HUES6 (cell line): ENCODE measurements around the gene ELMO2.

ENCODE experiments used
- H3K27ac ChIP-seq: 2 replicates; pipeline ENCODE4 v1.7.0; 2013; ENCODE audit warnings: low read depth, mild to moderate bottlenecking, low read length, inconsistent platforms
- H3K27me3 ChIP-seq: 2 replicates; pipeline ENCODE4 v1.6.1; 2013; ENCODE audit warnings: low read length; ENCODE audit not compliant: control insufficient read depth, insufficient read depth
- H3K36me3 ChIP-seq: 2 replicates; pipeline ENCODE4 v1.6.1; 2013; ENCODE audit warnings: low read length; ENCODE audit not compliant: control insufficient read depth, insufficient read depth
- H3K4me1 ChIP-seq: 2 replicates; pipeline ENCODE4 v1.6.1; 2013; ENCODE audit warnings: low read length; ENCODE audit not compliant: control insufficient read depth, insufficient read depth
- H3K4me3 ChIP-seq: 2 replicates; pipeline ENCODE4 v1.5.1; 2013; ENCODE audit warnings: low read depth, low read length
- H3K9ac ChIP-seq: one replicate; pipeline ENCODE4 v1.6.1; 2013; ENCODE audit warnings: mild to moderate bottlenecking, low read length
- H3K9me3 ChIP-seq: 2 replicates; pipeline ENCODE4 v1.6.1; 2013; ENCODE audit warnings: low read depth, low read length; ENCODE audit not compliant: control insufficient read depth, insufficient read depth

Gene ELMO2

GRCh38 chr20:46423882-46424482, 17.6 kb upstream of the ELMO2 start:
- Histone ChIP-seq H3K27ac (no peak overlapping the region), H3K36me3 (no peaks in the 10 kb centered on the region), H3K27me3 (peaks cover 4% of the 10 kb centered on the region; the same call in 1 of the 2 replicates), H3K4me3 (no peak overlapping the region), H3K9me3 (no peaks in the 10 kb centered on the region), H3K4me1 (peaks cover 7% of the 10 kb centered on the region), H3K9ac (no peak overlapping the region)

GRCh38 chr20:46423342-46423741, 16.9 kb upstream of the ELMO2 start:
- Histone ChIP-seq H3K9ac (no peak overlapping the region), H3K36me3 (no peaks in the 10 kb centered on the region), H3K4me1 (peaks cover 7% of the 10 kb centered on the region), H3K4me3 (no peak overlapping the region), H3K27me3 (no peaks in the 10 kb centered on the region; the same call in 1 of the 2 replicates), H3K27ac (no peak overlapping the region), H3K9me3 (no peaks in the 10 kb centered on the region)

DNA sequence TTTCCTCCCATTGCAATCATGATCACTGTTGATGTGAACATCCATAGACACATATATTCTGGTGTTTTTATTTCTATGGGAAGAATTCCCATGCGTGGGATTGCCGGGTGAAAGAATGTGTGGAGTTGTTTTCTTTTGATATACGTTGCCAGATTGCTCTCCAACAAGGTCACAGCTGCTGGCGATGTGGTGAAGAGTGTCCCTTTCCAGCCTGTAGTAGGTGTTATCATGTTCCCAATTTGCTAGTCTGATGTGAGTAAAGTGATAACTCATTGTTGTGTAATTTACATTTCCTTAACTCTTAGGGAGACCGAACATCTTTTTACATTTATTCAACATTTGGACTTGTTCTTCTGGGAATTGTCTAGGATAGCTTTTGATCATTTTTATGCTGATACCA, 14.5 kb upstream of the ELMO2 start:
- Histone ChIP-seq H3K9me3 (no peaks in the 10 kb centered on the region), H3K27ac (no peak overlapping the region), H3K27me3 (no peaks in the 10 kb centered on the region; the same call in 1 of the 2 replicates), H3K36me3 (no peaks in the 10 kb centered on the region), H3K4me1 (peaks cover 7% of the 10 kb centered on the region), H3K4me3 (no peak overlapping the region), H3K9ac (no peak overlapping the region)

DNA sequence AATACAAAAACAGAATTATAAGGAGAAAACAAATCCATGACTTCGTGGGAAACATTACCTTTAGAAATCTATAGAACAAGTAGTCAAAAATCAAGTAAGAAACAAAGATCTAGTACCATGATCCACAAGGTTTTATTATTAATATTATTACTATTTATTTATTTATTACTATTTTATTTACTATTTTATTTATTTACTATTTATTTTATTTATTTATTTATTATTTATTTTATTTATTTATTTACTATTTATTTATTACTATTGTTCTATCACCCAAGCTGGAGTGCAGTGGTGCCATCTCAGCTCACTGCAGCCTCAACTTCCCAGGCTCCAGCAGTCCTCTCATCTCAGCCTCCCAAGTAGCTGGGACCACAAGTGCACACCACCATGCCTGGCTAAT, 13.5 kb upstream of the ELMO2 start:
- no peaks in the 10 kb centered on the region for H3K36me3 ChIP-seq
- H3K4me3 ChIP-seq, result no peak overlapping the region
- no peak overlapping the region for H3K27ac ChIP-seq
- no peaks in the 10 kb centered on the region for H3K9me3 ChIP-seq
- H3K4me1 ChIP-seq, result peaks cover 7% of the 10 kb centered on the region
- no peak overlapping the region for H3K9ac ChIP-seq
- H3K27me3 ChIP-seq, result no peaks in the 10 kb centered on the region

- H3K27me3 ChIP-seq, result no peaks in the 10 kb centered on the region
- no peak overlapping the region for H3K4me3 ChIP-seq
- no peaks in the 10 kb centered on the region for H3K9me3 ChIP-seq
- no peaks in the 10 kb centered on the region for H3K36me3 ChIP-seq
- H3K27ac ChIP-seq, result no peak overlapping the region
- no peak overlapping the region for H3K9ac ChIP-seq
- H3K4me1 ChIP-seq, result no peaks in the 10 kb centered on the region; the same call in 1 of the 2 replicates
These were observed 10.4 kb upstream of the ELMO2 start for GRCh38 chr20:46416839-46417238.

GRCh38 chr20:46416421-46416820, 10.0 kb upstream of the ELMO2 start:
- no peak overlapping the region for H3K4me3 ChIP-seq
- H3K9me3 ChIP-seq, result no peaks in the 10 kb centered on the region
- no peak overlapping the region for H3K9ac ChIP-seq
- H3K4me1 ChIP-seq, result no peaks in the 10 kb centered on the region; the same call in 1 of the 2 replicates
- H3K27me3 ChIP-seq, result no peaks in the 10 kb centered on the region
- H3K27ac ChIP-seq, result no peak overlapping the region
- H3K36me3 ChIP-seq, result no peaks in the 10 kb centered on the region

- no peaks in the 10 kb centered on the region; the same call in 1 of the 2 replicates for H3K4me1 ChIP-seq
- no peak overlapping the region for H3K4me3 ChIP-seq
- H3K27ac ChIP-seq, result no peak overlapping the region
- H3K36me3 ChIP-seq, result no peaks in the 10 kb centered on the region
- no peaks in the 10 kb centered on the region for H3K9me3 ChIP-seq
- no peak overlapping the region for H3K9ac ChIP-seq
- no peaks in the 10 kb centered on the region for H3K27me3 ChIP-seq
These were observed 9.4 kb upstream of the ELMO2 start for GRCh38 chr20:46415773-46416172.

GRCh38 chr20:46414608-46415007, 8.2 kb upstream of the ELMO2 start:
- Histone ChIP-seq H3K9ac (no peak overlapping the region), H3K27ac (no peak overlapping the region), H3K4me1 (no peaks in the 10 kb centered on the region; the same call in 1 of the 2 replicates), H3K4me3 (no peak overlapping the region), H3K36me3 (no peaks in the 10 kb centered on the region), H3K9me3 (no peaks in the 10 kb centered on the region), H3K27me3 (no peaks in the 10 kb centered on the region)

DNA sequence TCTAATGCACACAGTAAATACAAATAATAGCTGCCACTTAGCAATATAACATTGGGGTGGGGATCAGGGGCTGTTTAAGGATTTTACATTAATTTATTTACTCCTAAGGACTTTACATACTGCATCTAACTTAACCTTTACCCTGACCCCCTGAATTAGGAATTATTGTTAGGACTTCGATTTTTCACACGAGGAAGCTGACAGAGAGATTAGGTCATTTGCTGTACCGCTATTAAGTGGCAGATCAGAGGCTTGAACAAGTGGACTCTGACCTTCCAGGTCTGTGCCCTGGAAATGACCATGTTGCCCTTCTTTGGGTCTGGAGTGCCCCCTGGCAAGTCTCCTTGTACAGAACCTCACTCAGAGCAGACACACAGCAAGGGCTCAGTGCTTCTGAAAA, 5.2 kb upstream of the ELMO2 start:
- H3K9ac ChIP-seq, result no peak overlapping the region
- no peaks in the 10 kb centered on the region for H3K36me3 ChIP-seq
- H3K27ac ChIP-seq, result no peak overlapping the region
- H3K27me3 ChIP-seq, result peaks cover 3% of the 10 kb centered on the region; the same call in 1 of the 2 replicates
- H3K4me3 ChIP-seq, result no peak overlapping the region
- peaks cover 11% of the 10 kb centered on the region for H3K4me1 ChIP-seq
- no peaks in the 10 kb centered on the region for H3K9me3 ChIP-seq

- H3K4me1 ChIP-seq, result peaks cover 16% of the 10 kb centered on the region
- H3K9me3 ChIP-seq, result no peaks in the 10 kb centered on the region
- H3K36me3 ChIP-seq, result no peaks in the 10 kb centered on the region
- H3K9ac ChIP-seq, result no peak overlapping the region
- no peak overlapping the region for H3K27ac ChIP-seq
- peaks cover 3% of the 10 kb centered on the region; the same call in 1 of the 2 replicates for H3K27me3 ChIP-seq
- H3K4me3 ChIP-seq, result no peak overlapping the region
These were observed 1.9 kb upstream of the ELMO2 start for GRCh38 chr20:46408281-46408731.

DNA sequence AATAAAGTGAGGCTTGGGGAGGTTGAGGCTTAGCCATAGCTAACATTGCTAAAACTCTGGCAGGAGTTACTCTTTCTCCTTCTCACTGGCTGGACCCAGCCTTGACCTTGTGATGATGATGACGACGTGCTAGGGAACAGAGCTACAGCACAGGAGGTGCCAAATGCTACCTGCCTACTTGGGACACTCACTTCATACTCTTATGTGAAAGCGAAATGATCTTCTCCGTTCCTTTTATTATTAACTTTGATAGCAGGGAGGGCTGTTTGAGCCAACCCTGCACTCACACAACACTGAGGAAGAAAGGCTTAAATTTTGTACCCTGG, 1.2 kb upstream of the ELMO2 start:
- Histone ChIP-seq H3K9ac (no peak overlapping the region), H3K4me1 (peaks cover 16% of the 10 kb centered on the region), H3K27ac (no peak overlapping the region), H3K27me3 (peaks cover 3% of the 10 kb centered on the region; the same call in 1 of the 2 replicates), H3K36me3 (no peaks in the 10 kb centered on the region), H3K4me3 (peak overlapping the region; percentile 87), H3K9me3 (no peaks in the 10 kb centered on the region)
